Heart right ventricle (tissue), 16 donors: ENCODE measurements around the gene MOV10. TPM values are rescaled to one million over a fixed set of nuclear protein-coding genes. Genes with fewer than 3 reads are reported as not detected.

Experiments used
- ATAC-seq, 8 donors: fragments of 200-7000 bp; cut with Tn5 transposase; one replicate each; pipeline ENCODE4 v1.9.1; 2020; ENCODE audit warnings: mild to moderate bottlenecking in 8 of 8, moderate library complexity in 8 of 8, moderate number of reproducible peaks in 1 of 8
- DNase-seq, 2 donors: peaks; one replicate each; pipeline ENCODE4 v3.0.0-alpha.2; 2020
- H3K27ac ChIP-seq, 10 donors: fragments of 200-600 bp; sonication (generic) in 2 of 10; one replicate each; pipeline versions ENCODE4 v1.5.0 to v1.8.0; 2020 to 2022; ENCODE audit warnings: mild to moderate bottlenecking in 3 of 10
- H3K27me3 ChIP-seq, 7 donors: fragments of 200-600 bp; one replicate each; pipeline ENCODE4 v1.8.0; 2021 to 2022; ENCODE audit warnings: mild to moderate bottlenecking in 2 of 7
- H3K36me3 ChIP-seq, 9 donors: fragments of 200-600 bp; sonication (generic) in 1 of 9; one replicate each; pipeline versions ENCODE4 v1.5.0 to v1.8.0; 2020 to 2022; ENCODE audit warnings: mild to moderate bottlenecking in 2 of 9
- H3K4me1 ChIP-seq, 9 donors: fragments of 200-600 bp; sonication (generic) in 1 of 9; one replicate each; pipeline versions ENCODE4 v1.5.0 to v1.8.0; 2020 to 2022; ENCODE audit warnings: mild to moderate bottlenecking in 4 of 9
- H3K4me3 ChIP-seq, 10 donors: fragments of 200-600 bp; sonication (generic) in 2 of 10; one replicate each; pipeline versions ENCODE4 v1.5.0 to v1.8.0; 2020 to 2022; ENCODE audit warnings: mild to moderate bottlenecking in 7 of 10, moderate library complexity in 2 of 10
- H3K9me3 ChIP-seq, 11 donors: fragments of 200-600 bp in 10 of 11; sonication (generic) in 2 of 11; one replicate each; pipeline versions ENCODE4 v1.5.0 to v1.8.0; 2013 to 2022; ENCODE audit warnings: mild to moderate bottlenecking in 2 of 11, control low read depth in 1 of 11, moderate library complexity in 1 of 11
- WGBS, 2 donors: extraction: QIAGEN DNeasy Blood & Tissue Kit; methylation state at CpG; one replicate each; pipeline ENCODE4 v1.1.7; 2013; ENCODE audit warnings: inconsistent platforms in 1 of 2; 5-methylcytosine and 5-hydroxymethylcytosine counted together
- intact Hi-C, 10 donors: fragments of 100-400 bp; cut with DNase I; formaldehyde crosslinking; loops; one replicate each; pipeline versions ENCODE4 v1.11.1 to v1.14.2; 2022
- polyA plus RNA-seq, 2 donors: library from polyadenylated mRNA; stranded (reverse); fragments of 200-250 nt; gene quantifications; one replicate each; pipeline ENCODE4 v1.2.3, GENCODE V29; 2013
- total RNA-seq, 10 donors: library from RNA; stranded (reverse); fragmentation: NEBNext Ultra II Directional in 3 of 10; extraction: Animal tissue kit (Norgen Biotek cat#: 25700) in 3 of 10; gene quantifications; one replicate each; pipeline versions ENCODE4 v1.2.1 to v1.2.4, GENCODE V29; 2021 to 2023
- TF ChIP-seq, protein P1 (sequence below), 9 donors: fragments of 200-600 bp; sonication (generic) in 2 of 9; IDR thresholded peaks; one replicate each; pipeline versions ENCODE4 v1.5.0 to v1.8.0; 2021 to 2022; ENCODE audit warnings: antibody characterized with exemption in 9 of 9, mild to moderate bottlenecking in 5 of 9, moderate library complexity in 1 of 9
- donor health status: Arrhythmogenic right ventricular cardiomyopathy.
- donor health status: ischemic (EF 13 %, LVEDD 7.1; RV severe dilation, severe dysfunction).
- donor health status: healthy with polysubstance abuse.
- donor health status: DM: no; HTN: yes; CAD: no.
- donor health status: DM: no; HTN: no; CAD: no.
- donor health status: ischemic (EF 25% LVEDD 6.9; RV normal size, moderate dysfunction).
- donor health status: ischemic (EF 25% LVEDD 5.7; RV mildly dilated, moderate dysfunction).
- donor health status: healthy.
- donor health status: DM: yes; HTN: yes; CAD: no.
- donor health status: Ischemic cardiomyopathy.
- donor health status: ischemic (EF 35%, LVEDD 5.7; RV mildly dilated, moderate dysfunction).
- donor health status: nonischemic (EF 11% LVEDD 7.7; RV severe dilation, severe dysfunction).
- donor health status: DM: yes; HTN: yes; CAD: no.
- donor health status: PGD.
- donor health status: ischemic (EF 29% LVEDD 5.4; RV normal size, mild dysfunction).
- donor health status: nonischemic (EF 23%, LVEDD 6.1; RV moderate dilation, normal function).

Gene MOV10
- total and polyA plus RNA-seq, 12 donors: 6.3 to 69.4 (median 14.2) TPM

DNA sequence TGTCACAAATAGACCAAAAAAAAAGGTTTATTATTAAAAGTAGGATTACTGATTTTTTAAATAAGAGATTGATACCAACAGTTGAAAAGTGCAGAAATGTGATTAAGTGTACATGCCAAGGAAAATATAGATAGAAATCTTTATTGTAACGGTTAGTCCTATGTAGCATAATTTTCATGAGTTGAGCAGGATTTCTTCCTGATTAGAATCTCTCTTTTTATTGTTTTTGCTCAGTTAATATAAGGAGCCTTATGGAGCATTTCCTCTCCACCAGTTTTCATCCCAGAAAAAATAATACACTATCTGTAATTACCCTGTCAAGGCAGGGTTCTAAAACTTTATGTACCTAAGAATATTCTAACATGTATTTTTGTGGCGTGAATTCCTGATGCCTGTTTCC is 31.4 kb upstream of the MOV10 start:
- Histone ChIP-seq H3K9me3 (no peaks in the 10 kb centered on the region), H3K27me3 (no peaks in the 10 kb centered on the region), H3K4me1 (peaks cover 0 to 33% (median under 1%) of the 10 kb centered on the region in 9 donors), H3K27ac (no peak overlapping the region), H3K36me3 (peaks cover 0 to 48% (median 0%) of the 10 kb centered on the region in 9 donors), H3K4me3 (no peak overlapping the region)
- WGBS, 2 donors: 72 to 76% methylated on average over 2 of the region's 2 CpGs
- DNase-seq: no peak
- ATAC-seq: no peak
- intact Hi-C loops: loop anchor here in 1 of 10 donors (2.0 kb wide), 1 partner anchor 14 kb away; no protein-coding TSS in a partner anchor
- TF ChIP-seq, protein P1, sequence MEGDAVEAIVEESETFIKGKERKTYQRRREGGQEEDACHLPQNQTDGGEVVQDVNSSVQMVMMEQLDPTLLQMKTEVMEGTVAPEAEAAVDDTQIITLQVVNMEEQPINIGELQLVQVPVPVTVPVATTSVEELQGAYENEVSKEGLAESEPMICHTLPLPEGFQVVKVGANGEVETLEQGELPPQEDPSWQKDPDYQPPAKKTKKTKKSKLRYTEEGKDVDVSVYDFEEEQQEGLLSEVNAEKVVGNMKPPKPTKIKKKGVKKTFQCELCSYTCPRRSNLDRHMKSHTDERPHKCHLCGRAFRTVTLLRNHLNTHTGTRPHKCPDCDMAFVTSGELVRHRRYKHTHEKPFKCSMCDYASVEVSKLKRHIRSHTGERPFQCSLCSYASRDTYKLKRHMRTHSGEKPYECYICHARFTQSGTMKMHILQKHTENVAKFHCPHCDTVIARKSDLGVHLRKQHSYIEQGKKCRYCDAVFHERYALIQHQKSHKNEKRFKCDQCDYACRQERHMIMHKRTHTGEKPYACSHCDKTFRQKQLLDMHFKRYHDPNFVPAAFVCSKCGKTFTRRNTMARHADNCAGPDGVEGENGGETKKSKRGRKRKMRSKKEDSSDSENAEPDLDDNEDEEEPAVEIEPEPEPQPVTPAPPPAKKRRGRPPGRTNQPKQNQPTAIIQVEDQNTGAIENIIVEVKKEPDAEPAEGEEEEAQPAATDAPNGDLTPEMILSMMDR (IDR thresholded peaks at IDR 0.05): no peak

DNA sequence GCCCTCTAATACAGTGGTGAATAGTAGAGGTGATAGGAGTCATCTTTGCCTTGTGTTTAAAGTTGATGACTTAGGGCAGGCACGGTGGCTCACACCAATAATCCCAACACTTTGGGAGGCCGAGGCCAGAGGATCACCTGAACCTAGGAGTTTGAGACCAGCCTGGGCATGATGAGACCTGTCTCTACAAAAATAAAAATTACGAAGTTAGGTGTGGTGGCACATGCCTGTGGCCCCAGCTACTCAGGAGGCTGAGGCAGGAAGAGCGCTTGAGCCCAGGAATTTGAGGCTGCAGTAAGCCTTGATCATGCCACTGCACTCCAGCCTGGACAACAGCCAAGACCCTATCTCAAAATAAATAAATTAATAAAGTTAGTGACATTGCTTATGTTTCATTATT is 28.2 kb upstream of the MOV10 start:
- H3K4me1 ChIP-seq: peaks cover 0 to 19% (median 0%) of the 10 kb centered on the region in 9 donors

DNA sequence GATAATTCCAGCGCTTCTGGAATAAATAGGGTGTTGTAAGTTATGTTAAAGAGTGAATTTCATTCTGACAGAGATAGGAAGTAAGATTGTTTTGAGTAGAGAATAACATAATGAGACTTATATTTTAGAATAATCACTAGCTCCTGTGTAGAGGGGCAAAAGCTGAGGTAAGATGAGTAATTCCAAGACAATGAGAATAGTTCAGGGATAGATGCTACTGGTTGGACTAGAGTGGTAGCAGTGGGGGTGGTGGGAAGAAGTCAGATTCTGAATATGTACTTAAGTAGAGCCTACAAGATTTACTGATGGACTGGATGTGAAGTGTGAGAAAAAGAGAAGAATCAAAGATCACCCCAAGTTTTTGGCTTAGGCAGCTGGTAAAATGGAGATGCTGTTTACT is 23.3 kb upstream of the MOV10 start:
- H3K27ac ChIP-seq: no peak overlapping the region
- intact Hi-C loops: no loop called here
- TF ChIP-seq, protein P1 (IDR thresholded peaks at IDR 0.05): no peak
- H3K4me3 ChIP-seq: no peak overlapping the region
- no peaks in the 10 kb centered on the region for H3K27me3 ChIP-seq
- 97 to 98% methylated on average over 1 of the region's 1 CpG for WGBS, 2 donors
- H3K9me3 ChIP-seq: no peaks in the 10 kb centered on the region
- DNase-seq (no peak), ATAC-seq (no peak)
- peaks cover 0 to 96% (median 21%) of the 10 kb centered on the region in 9 donors for H3K36me3 ChIP-seq
- peaks cover 0 to 8% (median 0%) of the 10 kb centered on the region in 9 donors for H3K4me1 ChIP-seq

More for the DNA sequence above, 28.2 kb upstream of the MOV10 start:
- Histone ChIP-seq H3K36me3 (peaks cover 0 to 80% (median 13%) of the 10 kb centered on the region in 9 donors), H3K9me3 (no peaks in the 10 kb centered on the region), H3K27me3 (no peaks in the 10 kb centered on the region), H3K4me3 (no peak overlapping the region), H3K27ac (no peak overlapping the region)
- TF ChIP-seq, protein P1 (IDR thresholded peaks at IDR 0.05): no peak
- intact Hi-C loops: no loop called here
- DNase-seq: no peak
- 93 to 96% methylated on average over 4 of the region's 4 CpGs for WGBS, 2 donors
- no peak for ATAC-seq

DNA sequence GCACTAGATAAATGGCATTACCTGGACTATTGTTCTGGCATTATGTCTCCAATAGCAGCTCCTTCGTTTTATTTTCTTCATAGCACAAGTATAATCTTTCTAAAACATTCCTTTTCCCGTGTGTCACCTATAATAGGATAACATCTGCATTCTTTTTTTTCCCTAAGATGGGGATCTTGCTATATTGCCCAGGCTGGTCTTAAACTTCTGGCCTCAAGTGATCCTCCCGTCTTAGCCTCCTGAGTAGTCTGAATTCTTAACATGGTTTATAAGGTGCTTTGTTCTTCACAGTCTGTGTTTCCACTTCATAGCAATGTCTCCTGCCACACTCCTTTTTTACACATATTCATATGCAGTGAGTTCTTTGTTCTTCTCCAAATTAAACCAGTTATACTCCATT is 8.6 kb upstream of the MOV10 start:
- WGBS, 2 donors: 77 to 79% methylated on average over 3 of the region's 3 CpGs
- Histone ChIP-seq H3K36me3 (peaks cover 0 to 100% (median 35%) of the 10 kb centered on the region in 9 donors), H3K4me3 (no peak overlapping the region), H3K9me3 (no peaks in the 10 kb centered on the region), H3K4me1 (peaks cover 0 to 14% (median 0%) of the 10 kb centered on the region in 9 donors), H3K27me3 (no peaks in the 10 kb centered on the region), H3K27ac (no peak overlapping the region)
- intact Hi-C loops: no loop called here
- TF ChIP-seq, protein P1 (IDR thresholded peaks at IDR 0.05): no peak
- ATAC-seq: no peak
- no peak for DNase-seq
